HFFc6 (cell line): ENCODE results near the gene SPA17. TPM values are rescaled to one million over a fixed set of nuclear protein-coding genes. Genes with fewer than 3 reads are reported as not detected.

ENCODE experiments used
- DNase-seq: peaks from one replicate; pipeline ENCODE4 v3.0.0-alpha.2; 2018
- H3K27ac Mint-ChIP-seq: 2 replicates; pipeline ENCODE4 v1.8.0; 2020; ENCODE audit warnings: mild to moderate bottlenecking, mixed read lengths
- H3K27me3 Mint-ChIP-seq: 2 replicates; pipeline ENCODE4 v1.8.0; 2021; ENCODE audit warnings: mild to moderate bottlenecking, moderate library complexity, mixed read lengths; ENCODE audit not compliant: insufficient read depth
- H3K36me3 Mint-ChIP-seq: 2 replicates; pipeline ENCODE4 v1.8.0; 2021; ENCODE audit warnings: low read depth, mixed read lengths
- H3K4me1 Mint-ChIP-seq: 2 replicates; pipeline ENCODE4 v1.8.0; 2020; ENCODE audit warnings: low read depth, mixed read lengths
- H3K4me3 Mint-ChIP-seq: 2 replicates; pipeline ENCODE4 v1.8.0; 2020; ENCODE audit warnings: mild to moderate bottlenecking, moderate library complexity, mixed read lengths
- H3K9me3 Mint-ChIP-seq: 2 replicates; pipeline ENCODE4 v1.8.0; 2020; ENCODE audit warnings: mild to moderate bottlenecking, mixed read lengths
- total RNA-seq, 6 experiments: library from RNA; stranded (reverse); fragmentation: NEBNext Ultra II Directional; extraction: Animal tissue kit (Norgen Biotek cat#: 25700); gene quantifications; 2 replicates in 1 of 6; 3 replicates in 5 of 6; pipeline ENCODE4 v1.2.3, GENCODE V29; 2021
- TF ChIP-seq, protein P1 (sequence below): fragments of 200-600 bp; sonication (generic); IDR thresholded peaks from 2 replicates; pipeline ENCODE4 v1.5.0; 2021; ENCODE audit warnings: antibody characterized with exemption, mild to moderate bottlenecking

The SPA17 gene
- total RNA-seq, 6 experiments from 2014 or later, result 5.0 to 10.2 (median 9.1) TPM

- Mint-ChIP-seq H3K4me1 (no peaks in the 10 kb centered on the region), H3K9me3 (no peaks in the 10 kb centered on the region), H3K27ac (no peak overlapping the region), H3K27me3 (no peaks in the 10 kb centered on the region; the same call in 1 of the 2 replicates), H3K4me3 (no peak overlapping the region), H3K36me3 (peaks cover 25% of the 10 kb centered on the region)
- no peak for DNase-seq
- TF ChIP-seq, protein P1, sequence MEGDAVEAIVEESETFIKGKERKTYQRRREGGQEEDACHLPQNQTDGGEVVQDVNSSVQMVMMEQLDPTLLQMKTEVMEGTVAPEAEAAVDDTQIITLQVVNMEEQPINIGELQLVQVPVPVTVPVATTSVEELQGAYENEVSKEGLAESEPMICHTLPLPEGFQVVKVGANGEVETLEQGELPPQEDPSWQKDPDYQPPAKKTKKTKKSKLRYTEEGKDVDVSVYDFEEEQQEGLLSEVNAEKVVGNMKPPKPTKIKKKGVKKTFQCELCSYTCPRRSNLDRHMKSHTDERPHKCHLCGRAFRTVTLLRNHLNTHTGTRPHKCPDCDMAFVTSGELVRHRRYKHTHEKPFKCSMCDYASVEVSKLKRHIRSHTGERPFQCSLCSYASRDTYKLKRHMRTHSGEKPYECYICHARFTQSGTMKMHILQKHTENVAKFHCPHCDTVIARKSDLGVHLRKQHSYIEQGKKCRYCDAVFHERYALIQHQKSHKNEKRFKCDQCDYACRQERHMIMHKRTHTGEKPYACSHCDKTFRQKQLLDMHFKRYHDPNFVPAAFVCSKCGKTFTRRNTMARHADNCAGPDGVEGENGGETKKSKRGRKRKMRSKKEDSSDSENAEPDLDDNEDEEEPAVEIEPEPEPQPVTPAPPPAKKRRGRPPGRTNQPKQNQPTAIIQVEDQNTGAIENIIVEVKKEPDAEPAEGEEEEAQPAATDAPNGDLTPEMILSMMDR, result no peak
Measured at GRCh38 chr11:124635932-124636331, 37.8 kb upstream of the SPA17 start.

DNA sequence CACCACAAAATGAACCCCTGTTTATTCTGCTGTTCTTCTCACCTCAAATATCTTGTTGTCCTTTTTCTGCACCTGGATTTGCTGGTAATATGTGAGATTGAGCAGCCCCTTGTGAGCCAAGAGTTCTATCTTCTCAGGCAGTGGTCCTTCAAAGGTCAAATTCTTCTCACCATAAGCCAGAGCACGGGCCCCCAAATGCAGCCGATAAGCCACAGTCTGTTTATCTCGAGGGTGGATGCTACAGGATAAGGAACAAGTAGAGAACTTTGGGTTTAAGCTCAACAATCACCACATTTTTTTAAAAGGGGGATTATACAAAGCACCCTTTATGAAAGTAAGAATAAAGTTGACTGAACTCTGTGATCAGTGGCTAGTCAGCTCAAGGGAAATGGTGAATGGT, 35.2 kb upstream of the SPA17 start:
- H3K36me3 Mint-ChIP-seq, result peaks cover 20% of the 10 kb centered on the region
- H3K4me1 Mint-ChIP-seq, result peaks cover 15% of the 10 kb centered on the region
- H3K4me3 Mint-ChIP-seq, result no peak overlapping the region
- TF ChIP-seq, protein P1, result no peak
- H3K27ac Mint-ChIP-seq, result no peak overlapping the region
- H3K9me3 Mint-ChIP-seq, result no peaks in the 10 kb centered on the region
- no peak for DNase-seq
- H3K27me3 Mint-ChIP-seq, result no peaks in the 10 kb centered on the region; the same call in 1 of the 2 replicates

- TF ChIP-seq, protein P1, result no peak
- H3K36me3 Mint-ChIP-seq, result peaks cover 18% of the 10 kb centered on the region
- no peak overlapping the region for H3K27ac Mint-ChIP-seq
- peaks cover 22% of the 10 kb centered on the region for H3K4me1 Mint-ChIP-seq
- no peak for DNase-seq
- no peaks in the 10 kb centered on the region for H3K9me3 Mint-ChIP-seq
- H3K4me3 Mint-ChIP-seq, result no peak overlapping the region
- H3K27me3 Mint-ChIP-seq, result no peaks in the 10 kb centered on the region; the same call in 1 of the 2 replicates
Measured at GRCh38 chr11:124639186-124639585, 34.5 kb upstream of the SPA17 start.

DNA sequence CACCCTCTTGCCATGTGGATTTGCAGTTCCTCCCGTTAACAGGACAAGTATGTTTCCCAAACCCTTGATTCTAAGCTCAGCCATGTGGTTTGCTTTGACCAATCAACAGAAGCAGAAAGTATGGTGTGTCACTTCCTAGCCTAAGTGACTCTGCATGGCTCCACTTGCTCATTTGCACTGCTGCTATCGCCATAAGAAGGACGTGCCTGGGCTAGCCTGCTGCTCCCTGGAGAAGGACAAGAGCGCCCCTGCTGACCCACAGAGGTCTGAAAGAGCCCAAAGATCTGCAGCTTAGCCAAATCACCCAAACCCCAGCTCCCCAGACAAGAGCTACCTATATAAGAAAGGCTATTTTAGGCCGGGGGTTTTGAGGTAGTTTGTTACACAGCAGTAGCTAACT, 33.0 kb upstream of the SPA17 start:
- TF ChIP-seq, protein P1, result no peak
- Mint-ChIP-seq H3K4me1 (peaks cover 36% of the 10 kb centered on the region), H3K27ac (no peak overlapping the region), H3K4me3 (no peak overlapping the region), H3K27me3 (no peaks in the 10 kb centered on the region; the same call in 1 of the 2 replicates), H3K9me3 (no peaks in the 10 kb centered on the region), H3K36me3 (peaks cover 17% of the 10 kb centered on the region)
- DNase-seq, result no peak

- TF ChIP-seq, protein P1, result no peak
- H3K27me3 Mint-ChIP-seq, result no peaks in the 10 kb centered on the region; the same call in 1 of the 2 replicates
Measured at GRCh38 chr11:124642628-124643027, 31.1 kb upstream of the SPA17 start.

More at GRCh38 chr11:124642628-124643027, 31.1 kb upstream of the SPA17 start:
- DNase-seq, result no peak
- Mint-ChIP-seq H3K4me1 (peaks cover 38% of the 10 kb centered on the region), H3K27ac (peak overlapping the region; percentile 92), H3K4me3 (peak overlapping the region; percentile 65; the same call in 1 of the 2 replicates), H3K36me3 (peaks cover 9% of the 10 kb centered on the region; the same call in 1 of the 2 replicates), H3K9me3 (no peaks in the 10 kb centered on the region)
